Heart left ventricle (tissue), 16 donors: ENCODE data around the gene YWHAQ. TPM values are rescaled to one million over a fixed set of nuclear protein-coding genes. Genes with fewer than 3 reads are reported as not detected.

Experiments used
- ATAC-seq, 4 donors: fragments of 200-7000 bp; cut with Tn5 transposase; one replicate each; pipeline ENCODE4 v1.9.1; 2020 to 2022; ENCODE audit warnings: moderate library complexity in 4 of 4, mild to moderate bottlenecking in 3 of 4, moderate number of reproducible peaks in 1 of 4
- DNase-seq, 5 donors: peaks; one replicate each; pipeline ENCODE4 v3.0.0-alpha.2; 2020
- H3K27ac ChIP-seq, 12 donors: fragments of 200-600 bp; sonication (generic) in 4 of 12; one replicate each; pipeline versions ENCODE4 v1.5.0 to v1.8.0; 2016 to 2022; ENCODE audit warnings: mild to moderate bottlenecking in 2 of 12
- H3K27me3 ChIP-seq, 9 donors: fragments of 200-600 bp; sonication (generic) in 2 of 9; one replicate each; pipeline versions ENCODE4 v1.5.1 to v1.8.0; 2016 to 2022; ENCODE audit warnings: mild to moderate bottlenecking in 3 of 9
- H3K36me3 ChIP-seq, 9 donors: fragments of 200-600 bp; sonication (generic) in 2 of 9; one replicate each; pipeline versions ENCODE4 v1.5.0 to v1.8.0; 2018 to 2022; ENCODE audit warnings: mild to moderate bottlenecking in 2 of 9
- H3K4me1 ChIP-seq, 12 donors: fragments of 200-600 bp; sonication (generic) in 4 of 12; one replicate each; pipeline versions ENCODE4 v1.5.0 to v1.8.0; 2016 to 2022; ENCODE audit warnings: mild to moderate bottlenecking in 3 of 12
- H3K4me3 ChIP-seq, 12 donors: fragments of 200-600 bp; sonication (generic) in 4 of 12; one replicate each; pipeline versions ENCODE4 v1.5.0 to v1.8.0; 2017 to 2022; ENCODE audit warnings: mild to moderate bottlenecking in 9 of 12, moderate library complexity in 4 of 12
- H3K9me3 ChIP-seq, 12 donors: fragments of 200-600 bp; sonication (generic) in 4 of 12; one replicate each; pipeline versions ENCODE4 v1.5.0 to v1.8.0; 2016 to 2022; ENCODE audit warnings: mild to moderate bottlenecking in 1 of 12
- CTCF ChIP-seq, 12 donors: fragments of 200-600 bp; sonication (generic) in 4 of 12; IDR thresholded peaks; one replicate each; pipeline versions ENCODE4 v1.5.0 to v1.8.0; 2018 to 2022; ENCODE audit warnings: antibody characterized with exemption in 12 of 12, mild to moderate bottlenecking in 5 of 12
- POLR2A ChIP-seq, 2 donors: fragments of 450-650 bp; IDR thresholded peaks; one replicate each; pipeline ENCODE4 v1.6.1; 2017; ENCODE audit warnings: antibody characterized with exemption in 2 of 2, mild to moderate bottlenecking in 2 of 2, moderate library complexity in 2 of 2
- WGBS, 4 donors: extraction: QIAGEN DNeasy Blood & Tissue Kit in 2 of 4; methylation state at CpG; one replicate each; pipeline versions ENCODE4 v1.1.5 to v1.1.7; 2013 to 2018; 5-methylcytosine and 5-hydroxymethylcytosine counted together
- intact Hi-C, 10 donors: fragments of 100-400 bp; cut with DNase I; formaldehyde crosslinking; loops; one replicate each; pipeline versions ENCODE4 v1.11.1 to v1.14.2; 2022
- polyA plus RNA-seq, 2 donors: library from polyadenylated mRNA; stranded (reverse); fragments of 200-250 nt; gene quantifications; one replicate each; pipeline ENCODE4 v1.2.3, GENCODE V29; 2013
- total RNA-seq, 9 donors: library from RNA; depleted of rRNA in 2 of 9; stranded (reverse); fragments of >200 nt in 2 of 9; fragmentation: NEBNext Ultra II Directional in 3 of 9; extraction: Animal tissue kit (Norgen Biotek cat#: 25700) in 3 of 9; gene quantifications; one replicate each; pipeline versions ENCODE4 v1.1.0 to v1.2.4, GENCODE V29; 2016 to 2023
- donor health status: ischemic (EF 13 %, LVEDD 7.1; RV severe dilation, severe dysfunction).
- donor health status: healthy with polysubstance abuse.
- donor health status: DM: no; HTN: yes; CAD: no.
- donor health status: DM: no; HTN: no; CAD: no.
- donor health status: ischemic (EF 25% LVEDD 6.9; RV normal size, moderate dysfunction).
- donor health status: ischemic (EF 25% LVEDD 5.7; RV mildly dilated, moderate dysfunction).
- donor health status: healthy.
- donor health status: DM: yes; HTN: yes; CAD: no.
- donor health status: ischemic (EF 35%, LVEDD 5.7; RV mildly dilated, moderate dysfunction).
- donor health status: nonischemic (EF 11% LVEDD 7.7; RV severe dilation, severe dysfunction).
- donor health status: DM: yes; HTN: yes; CAD: no.
- donor health status: PGD.
- donor health status: ischemic (EF 29% LVEDD 5.4; RV normal size, mild dysfunction).
- donor health status: nonischemic (EF 23%, LVEDD 6.1; RV moderate dilation, normal function).

The YWHAQ gene
- total and polyA plus RNA-seq, 11 donors, result 91.0 to 310 (median 213) TPM

GRCh38 chr2:9644603-9645002 is 13.8 kb upstream of the YWHAQ start:
- Histone ChIP-seq H3K4me3 (no peak overlapping the region), H3K4me1 (peaks cover 0 to 6% (median 3%) of the 10 kb centered on the region in 12 donors), H3K36me3 (no peaks in the 10 kb centered on the region), H3K27me3 (no peaks in the 10 kb centered on the region), H3K9me3 (no peaks in the 10 kb centered on the region), H3K27ac (no peak overlapping the region)
- intact Hi-C loops, result loop anchor here in 1 of 10 donors (5.0 kb wide), 1 partner anchor 78 kb away; no protein-coding TSS in a partner anchor
- WGBS, 4 donors, result 90 to 96% (median 92%) methylated on average over 9 of the region's 9 CpGs
- TF ChIP-seq POLR2A (IDR thresholded peaks at IDR 0.05) (no peak), CTCF (IDR thresholded peaks at IDR 0.05) (no peak)
- no peak for ATAC-seq
- DNase-seq, result no peak

DNA sequence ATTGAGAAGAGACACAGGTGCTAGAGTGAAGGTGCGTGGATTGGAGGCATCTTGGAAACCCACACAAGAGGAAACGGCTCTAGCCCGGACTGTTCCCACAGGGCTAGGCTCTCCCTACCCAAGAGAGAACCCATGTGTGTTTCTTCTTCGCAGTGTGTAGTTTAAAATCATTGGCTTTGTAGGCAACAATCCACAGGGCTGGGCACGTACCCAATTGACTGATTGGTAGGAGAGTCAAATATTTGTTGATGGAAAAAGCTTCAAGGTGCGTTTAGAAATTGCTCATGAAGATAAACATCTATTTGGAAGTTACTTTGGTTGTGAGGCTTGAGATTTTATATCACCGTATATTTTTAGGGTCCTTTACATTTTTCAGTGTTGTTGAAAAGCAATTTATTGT is 13.2 kb upstream of the YWHAQ start:
- no peak overlapping the region for H3K27ac ChIP-seq
- WGBS, 4 donors, result 87 to 98% (median 91%) methylated on average over 7 of the region's 7 CpGs
- peaks cover 0 to 12% (median 9%) of the 10 kb centered on the region in 12 donors for H3K4me1 ChIP-seq
- intact Hi-C loops, result no loop called here
- H3K36me3 ChIP-seq, result no peaks in the 10 kb centered on the region
- H3K4me3 ChIP-seq, result no peak overlapping the region
- ATAC-seq (no peak), DNase-seq (no peak)
- TF ChIP-seq CTCF (IDR thresholded peaks at IDR 0.05), result no peak
- no peak for TF ChIP-seq POLR2A (IDR thresholded peaks at IDR 0.05)
- H3K9me3 ChIP-seq, result no peaks in the 10 kb centered on the region
- H3K27me3 ChIP-seq, result no peaks in the 10 kb centered on the region

GRCh38 chr2:9641641-9642040 is 10.8 kb upstream of the YWHAQ start:
- H3K36me3 ChIP-seq, result no peaks in the 10 kb centered on the region
- no peaks in the 10 kb centered on the region for H3K27me3 ChIP-seq
- intact Hi-C loops, result no loop called here
- WGBS, 4 donors, result 62 to 90% (median 81%) methylated on average over 4 of the region's 4 CpGs
- H3K27ac ChIP-seq, result no peak overlapping the region
- no peak overlapping the region for H3K4me3 ChIP-seq
- H3K4me1 ChIP-seq, result peaks cover 0 to 28% (median 20%) of the 10 kb centered on the region in 12 donors
- no peak for TF ChIP-seq POLR2A (IDR thresholded peaks at IDR 0.05)
- TF ChIP-seq CTCF (IDR thresholded peaks at IDR 0.05), result no peak
- no peaks in the 10 kb centered on the region for H3K9me3 ChIP-seq
- ATAC-seq (no peak), DNase-seq (no peak)

DNA sequence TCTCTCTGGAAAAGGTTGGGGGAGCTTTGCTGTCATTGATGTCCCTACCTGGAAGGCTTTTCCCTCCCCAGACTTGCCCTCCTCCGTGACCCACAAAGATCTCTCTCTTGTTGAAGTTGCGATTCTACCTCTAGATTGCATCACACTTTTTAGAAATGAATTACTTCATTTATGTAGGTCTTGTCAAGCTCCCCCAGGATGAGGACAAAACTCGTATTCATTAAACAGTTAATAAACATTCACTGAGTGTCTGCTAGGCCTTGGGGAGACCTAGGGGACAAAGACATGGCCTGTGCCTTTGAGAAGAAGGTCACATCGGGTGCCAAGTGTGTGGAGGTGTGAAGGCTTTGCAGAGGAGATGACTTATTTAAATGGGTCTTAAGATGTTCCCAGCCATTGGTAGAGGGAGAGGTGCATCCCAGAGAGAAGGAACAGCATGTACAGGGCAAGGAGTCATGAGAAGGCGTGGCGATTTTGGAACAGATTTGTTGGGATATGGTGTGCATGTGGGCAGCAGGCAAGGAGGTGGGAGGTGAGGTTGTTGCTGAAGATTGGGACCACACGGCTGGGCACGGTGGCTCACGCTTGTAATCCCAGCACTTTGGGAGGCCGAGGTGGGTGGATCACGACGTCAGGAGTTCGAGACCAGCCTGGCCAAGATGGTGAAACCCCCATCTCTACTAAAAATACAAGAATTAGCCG is 9.8 kb upstream of the YWHAQ start:
- H3K4me3 ChIP-seq, result no peak overlapping the region
- ATAC-seq (no peak), DNase-seq (no peak)
- no peaks in the 10 kb centered on the region for H3K27me3 ChIP-seq
- H3K9me3 ChIP-seq, result no peaks in the 10 kb centered on the region
- H3K27ac ChIP-seq, result no peak overlapping the region
- H3K4me1 ChIP-seq, result peaks cover 0 to 28% (median 20%) of the 10 kb centered on the region in 12 donors
- intact Hi-C loops, result no loop called here
- no peaks in the 10 kb centered on the region for H3K36me3 ChIP-seq
- WGBS, 4 donors, result 87 to 92% (median 89%) methylated on average over 14 of the region's 14 CpGs
- TF ChIP-seq POLR2A (IDR thresholded peaks at IDR 0.05) (no peak), CTCF (IDR thresholded peaks at IDR 0.05) (no peak)
